MM.1S (cell line): Measurements from ENCODE around the gene CCNJL.

ENCODE experiments used
- DNase-seq: peaks from one replicate; pipeline ENCODE4 v3.0.0-alpha.2; 2015
- H2AFZ ChIP-seq: fragments of 300-600 bp; sonication (generic); 2 replicates; pipeline ENCODE4 v1.6.0; 2016; ENCODE audit warnings: antibody characterized with exemption, low read length
- H3F3A ChIP-seq: fragments of 300-600 bp; sonication (generic); 2 replicates; pipeline ENCODE4 v1.6.1; 2016; ENCODE audit warnings: mild to moderate bottlenecking, antibody characterized with exemption, low read length, moderate library complexity, mixed read lengths; ENCODE audit not compliant: insufficient read depth
- H3K27ac ChIP-seq: fragments of 300-600 bp; sonication (generic); 2 replicates; pipeline ENCODE4 v1.5.1; 2016; ENCODE audit warnings: mild to moderate bottlenecking, low read length
- H3K27me3 ChIP-seq: fragments of 300-600 bp; sonication (generic); replicated peaks from 2 replicates; pipeline ENCODE4 v1.6.0; 2016; ENCODE audit warnings: low read length; ENCODE audit not compliant: insufficient read depth
- H3K36me3 ChIP-seq: fragments of 300-600 bp; sonication (generic); replicated peaks from 2 replicates; pipeline ENCODE4 v1.6.1; 2016; ENCODE audit warnings: mild to moderate bottlenecking, low read length, mixed read lengths; ENCODE audit not compliant: insufficient read depth
- H3K4me1 ChIP-seq: fragments of 300-600 bp; sonication (generic); 2 replicates; pipeline ENCODE4 v1.6.1; 2016; ENCODE audit warnings: low read length, mixed read lengths
- H3K4me2 ChIP-seq: fragments of 300-600 bp; sonication (generic); 2 replicates; pipeline ENCODE4 v1.6.0; 2016; ENCODE audit warnings: low read depth, low read length
- H3K4me3 ChIP-seq: fragments of 300-600 bp; sonication (generic); 2 replicates; pipeline ENCODE4 v1.5.1; 2016; ENCODE audit warnings: low read length, mixed read lengths
- H3K79me2 ChIP-seq: fragments of 300-600 bp; sonication (generic); 2 replicates; pipeline ENCODE4 v1.6.1; 2016; ENCODE audit warnings: mixed run types, low read length, mixed read lengths
- H3K9ac ChIP-seq: fragments of 300-600 bp; sonication (generic); 2 replicates; pipeline ENCODE4 v1.6.1; 2016; ENCODE audit warnings: low read length, mixed read lengths
- H3K9me2 ChIP-seq: fragments of 300-600 bp; sonication (generic); replicated peaks from 2 replicates; pipeline ENCODE4 v1.6.1; 2016; ENCODE audit warnings: mild to moderate bottlenecking, low read length, mixed read lengths; ENCODE audit not compliant: insufficient read depth
- H3K9me3 ChIP-seq: fragments of 300-600 bp; sonication (generic); replicated peaks from 2 replicates; pipeline ENCODE4 v1.6.1; 2016; ENCODE audit warnings: mild to moderate bottlenecking, low read length, mixed read lengths; ENCODE audit not compliant: insufficient read depth
- H4K20me1 ChIP-seq: fragments of 300-600 bp; sonication (generic); 2 replicates; pipeline ENCODE4 v1.6.1; 2016; ENCODE audit warnings: mild to moderate bottlenecking, low read length, moderate library complexity, mixed read lengths; ENCODE audit not compliant: insufficient read depth
- EZH2 ChIP-seq: fragments of 300-600 bp; sonication (generic); optimal IDR thresholded peaks from 2 replicates; pipeline ENCODE3; 2017; ENCODE audit warnings: low read depth, mild to moderate bottlenecking, antibody characterized with exemption, low read length, mixed read lengths
- EZH2phosphoT487 ChIP-seq: fragments of 300-600 bp; sonication (generic); IDR thresholded peaks from 2 replicates; pipeline ENCODE4 v1.6.1; 2018; ENCODE audit warnings: antibody characterized with exemption, low read length
- TF ChIP-seq, protein P1 (sequence below): fragments of 300-600 bp; sonication (generic); IDR thresholded peaks from 2 replicates; pipeline ENCODE4 v1.5.1; 2016; ENCODE audit warnings: antibody characterized with exemption, low read length, mixed read lengths

The CCNJL gene

DNA sequence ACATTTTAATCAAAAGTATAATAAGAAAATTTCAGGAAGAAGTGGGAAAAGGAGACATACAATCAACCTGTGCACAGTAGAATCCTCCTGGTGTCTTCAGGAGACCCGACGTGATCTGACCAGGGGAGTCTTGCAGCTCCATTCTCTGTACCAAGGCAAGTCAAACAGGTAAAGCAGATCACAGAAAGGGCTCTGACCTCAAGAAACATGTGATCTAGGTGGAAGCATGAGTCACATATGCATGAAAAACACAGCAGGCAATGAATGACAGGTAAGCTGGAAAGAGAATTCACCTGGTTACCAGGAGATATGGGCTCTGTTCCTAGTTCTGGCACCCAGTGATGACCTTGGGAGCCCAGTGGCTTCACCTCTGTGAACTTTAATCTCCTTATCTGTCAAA, 102.4 kb downstream of the CCNJL start:
- H3K79me2 ChIP-seq: no peaks in the 10 kb centered on the region
- H3K27me3 ChIP-seq: no peaks in the 10 kb centered on the region
- no peak overlapping the region for H2AFZ ChIP-seq
- no peak overlapping the region for H3K4me2 ChIP-seq
- no peaks in the 10 kb centered on the region for H3K4me1 ChIP-seq
- H3K4me3 ChIP-seq: no peak overlapping the region
- H3K9me3 ChIP-seq: no peaks in the 10 kb centered on the region
- no peaks in the 10 kb centered on the region for H3K9me2 ChIP-seq
- TF ChIP-seq EZH2phosphoT487 (no peak), EZH2 (no peak)
- TF ChIP-seq, protein P1, sequence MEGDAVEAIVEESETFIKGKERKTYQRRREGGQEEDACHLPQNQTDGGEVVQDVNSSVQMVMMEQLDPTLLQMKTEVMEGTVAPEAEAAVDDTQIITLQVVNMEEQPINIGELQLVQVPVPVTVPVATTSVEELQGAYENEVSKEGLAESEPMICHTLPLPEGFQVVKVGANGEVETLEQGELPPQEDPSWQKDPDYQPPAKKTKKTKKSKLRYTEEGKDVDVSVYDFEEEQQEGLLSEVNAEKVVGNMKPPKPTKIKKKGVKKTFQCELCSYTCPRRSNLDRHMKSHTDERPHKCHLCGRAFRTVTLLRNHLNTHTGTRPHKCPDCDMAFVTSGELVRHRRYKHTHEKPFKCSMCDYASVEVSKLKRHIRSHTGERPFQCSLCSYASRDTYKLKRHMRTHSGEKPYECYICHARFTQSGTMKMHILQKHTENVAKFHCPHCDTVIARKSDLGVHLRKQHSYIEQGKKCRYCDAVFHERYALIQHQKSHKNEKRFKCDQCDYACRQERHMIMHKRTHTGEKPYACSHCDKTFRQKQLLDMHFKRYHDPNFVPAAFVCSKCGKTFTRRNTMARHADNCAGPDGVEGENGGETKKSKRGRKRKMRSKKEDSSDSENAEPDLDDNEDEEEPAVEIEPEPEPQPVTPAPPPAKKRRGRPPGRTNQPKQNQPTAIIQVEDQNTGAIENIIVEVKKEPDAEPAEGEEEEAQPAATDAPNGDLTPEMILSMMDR: no peak
- no peak for DNase-seq
- H3K27ac ChIP-seq: no peak overlapping the region
- H3F3A ChIP-seq: no peaks in the 10 kb centered on the region
- no peaks in the 10 kb centered on the region for H3K36me3 ChIP-seq
- no peak overlapping the region for H3K9ac ChIP-seq
- no peaks in the 10 kb centered on the region for H4K20me1 ChIP-seq

DNA sequence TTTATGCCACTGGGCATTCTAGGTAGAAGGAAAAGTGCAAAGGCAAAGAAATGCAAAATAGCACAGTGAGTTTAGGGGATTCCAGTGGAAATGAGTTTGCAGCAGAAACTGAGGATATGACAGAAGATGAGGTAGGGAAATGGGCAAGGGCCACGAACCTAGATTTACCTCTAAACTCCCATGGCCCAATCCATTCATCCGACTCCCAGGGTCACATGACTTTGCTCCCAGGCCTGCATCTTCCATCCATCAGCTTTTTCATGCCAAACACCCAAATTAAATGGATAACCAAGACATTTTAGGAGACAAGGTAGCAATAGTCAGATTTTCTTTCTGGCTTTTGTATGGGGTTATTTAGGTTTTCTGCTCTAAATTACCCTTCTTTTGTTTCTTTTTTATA, 105.3 kb downstream of the CCNJL start:
- H3K4me3 ChIP-seq: no peak overlapping the region
- no peaks in the 10 kb centered on the region for H3K9me2 ChIP-seq
- H3K4me2 ChIP-seq: no peak overlapping the region
- H3K9ac ChIP-seq: no peak overlapping the region
- H3K4me1 ChIP-seq: no peaks in the 10 kb centered on the region
- no peaks in the 10 kb centered on the region for H3K9me3 ChIP-seq
- H4K20me1 ChIP-seq: no peaks in the 10 kb centered on the region
- no peak overlapping the region for H3K27ac ChIP-seq
- DNase-seq: no peak
- no peaks in the 10 kb centered on the region for H3K79me2 ChIP-seq
- H3K36me3 ChIP-seq: no peaks in the 10 kb centered on the region
- TF ChIP-seq EZH2: no peak
- no peaks in the 10 kb centered on the region for H3F3A ChIP-seq
- H3K27me3 ChIP-seq: no peaks in the 10 kb centered on the region
- H2AFZ ChIP-seq: no peak overlapping the region
